ENCODE measurements around the gene GABRG2.

The GABRG2 gene

DNA sequence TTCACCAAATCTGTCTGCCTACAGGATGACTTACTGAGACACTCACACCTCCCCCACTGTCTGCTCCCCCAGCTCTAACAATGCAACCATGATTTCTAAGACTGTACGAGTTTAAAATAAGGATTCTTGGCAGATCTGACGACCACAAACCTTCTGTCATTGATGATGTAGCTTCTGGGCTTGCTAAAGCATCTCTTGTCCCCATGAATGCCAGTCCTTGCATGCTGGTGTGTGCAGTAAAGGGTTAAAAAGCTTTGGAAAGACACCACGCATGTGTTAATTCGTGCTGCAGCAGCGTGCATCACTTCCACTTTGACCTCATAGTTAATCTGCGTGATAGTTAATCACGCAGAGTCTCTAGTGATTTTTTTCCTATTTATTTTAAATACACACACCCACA lies 411 bp upstream of the GABRG2 start:
- in situ Hi-C loops (cut with HindIII; ENCODE audit: low sequenced_read_pairs): no loop called here
- TF ChIP-seq, protein P1, sequence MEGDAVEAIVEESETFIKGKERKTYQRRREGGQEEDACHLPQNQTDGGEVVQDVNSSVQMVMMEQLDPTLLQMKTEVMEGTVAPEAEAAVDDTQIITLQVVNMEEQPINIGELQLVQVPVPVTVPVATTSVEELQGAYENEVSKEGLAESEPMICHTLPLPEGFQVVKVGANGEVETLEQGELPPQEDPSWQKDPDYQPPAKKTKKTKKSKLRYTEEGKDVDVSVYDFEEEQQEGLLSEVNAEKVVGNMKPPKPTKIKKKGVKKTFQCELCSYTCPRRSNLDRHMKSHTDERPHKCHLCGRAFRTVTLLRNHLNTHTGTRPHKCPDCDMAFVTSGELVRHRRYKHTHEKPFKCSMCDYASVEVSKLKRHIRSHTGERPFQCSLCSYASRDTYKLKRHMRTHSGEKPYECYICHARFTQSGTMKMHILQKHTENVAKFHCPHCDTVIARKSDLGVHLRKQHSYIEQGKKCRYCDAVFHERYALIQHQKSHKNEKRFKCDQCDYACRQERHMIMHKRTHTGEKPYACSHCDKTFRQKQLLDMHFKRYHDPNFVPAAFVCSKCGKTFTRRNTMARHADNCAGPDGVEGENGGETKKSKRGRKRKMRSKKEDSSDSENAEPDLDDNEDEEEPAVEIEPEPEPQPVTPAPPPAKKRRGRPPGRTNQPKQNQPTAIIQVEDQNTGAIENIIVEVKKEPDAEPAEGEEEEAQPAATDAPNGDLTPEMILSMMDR (IDR thresholded peaks at IDR 0.05; ENCODE audit: low read depth, low read length): no peak
- H3K4me3 ChIP-seq (ENCODE audit: low read depth, low read length): no peak overlapping the region
- DNase-seq (ENCODE audit: low read depth, low spot score): no peak

DNA sequence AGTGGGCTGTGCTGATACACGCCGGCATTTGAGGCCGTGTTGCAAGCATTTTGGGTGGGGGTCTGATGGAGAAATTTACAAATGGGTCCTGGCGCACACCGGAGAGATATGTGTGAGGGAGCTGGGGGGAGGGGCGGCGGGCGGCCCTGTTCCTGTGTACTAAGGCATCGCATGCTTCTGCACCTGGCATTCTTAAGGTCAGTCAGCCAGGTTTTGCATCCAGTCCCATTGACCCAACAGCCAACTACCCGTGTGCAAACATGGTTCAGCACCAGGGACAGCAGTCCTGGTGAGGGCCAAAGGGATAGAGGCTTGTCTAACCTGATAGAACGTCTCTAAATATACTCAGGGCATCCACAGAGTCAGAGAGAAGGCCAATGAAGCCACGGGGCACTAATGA lies 839 bp downstream of the GABRG2 start:
- DNase-seq (ENCODE audit: low read depth, low spot score): no peak
- H3K4me3 ChIP-seq (ENCODE audit: low read depth, low read length): no peak overlapping the region
- TF ChIP-seq, protein P1 (IDR thresholded peaks at IDR 0.05; ENCODE audit: low read depth, low read length): no peak
- in situ Hi-C loops (cut with HindIII; ENCODE audit: low sequenced_read_pairs): no loop called here

DNA sequence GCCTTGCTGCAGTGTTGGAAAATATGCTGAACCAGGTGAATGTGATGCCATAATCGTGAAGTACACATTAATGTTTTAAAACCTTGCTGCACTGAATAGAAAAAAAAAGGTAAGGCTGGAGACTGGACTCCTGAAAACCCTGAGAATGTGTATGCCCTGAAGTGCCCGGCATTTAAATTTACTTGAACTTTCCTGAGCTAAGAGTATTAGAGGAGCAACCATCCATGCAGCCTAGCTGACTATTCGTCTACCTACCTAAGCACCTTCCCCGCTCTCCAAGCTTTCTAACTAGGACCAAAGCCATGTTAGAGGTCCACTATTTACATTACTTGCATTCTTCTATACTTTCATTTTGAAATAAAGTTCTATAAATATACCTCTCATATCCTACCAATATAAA lies 1.4 kb downstream of the GABRG2 start:
- in situ Hi-C loops (cut with HindIII; ENCODE audit: low sequenced_read_pairs): no loop called here
- TF ChIP-seq, protein P1 (IDR thresholded peaks at IDR 0.05; ENCODE audit: low read depth, low read length): no peak
- H3K4me3 ChIP-seq (ENCODE audit: low read depth, low read length): no peak overlapping the region
- no peak for DNase-seq (ENCODE audit: low read depth, low spot score)

DNA sequence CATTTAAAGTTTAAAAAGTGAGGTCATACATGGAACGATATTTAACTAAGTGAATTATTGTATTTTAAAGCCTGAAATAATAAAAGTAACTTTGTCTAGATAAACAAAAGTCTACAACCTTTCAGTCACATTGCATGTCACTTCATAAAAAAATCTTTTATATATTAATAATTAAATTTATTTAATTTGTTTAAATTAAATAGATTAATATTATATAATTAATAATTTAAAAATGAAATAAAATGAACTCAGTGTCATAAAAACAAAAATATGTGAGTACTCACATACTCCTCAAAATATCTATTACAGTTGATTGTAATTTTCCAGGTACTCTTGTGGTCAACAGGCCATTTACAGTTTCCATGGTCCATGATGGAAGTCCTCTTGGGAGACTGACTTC lies 11.2 kb downstream of the GABRG2 start:
- TF ChIP-seq, protein P1 (IDR thresholded peaks at IDR 0.05; ENCODE audit: low read depth, low read length): no peak
- no peak overlapping the region for H3K4me3 ChIP-seq (ENCODE audit: low read depth, low read length)
- in situ Hi-C loops (cut with HindIII; ENCODE audit: low sequenced_read_pairs): no loop called here
- DNase-seq (ENCODE audit: low read depth, low spot score): no peak

DNA sequence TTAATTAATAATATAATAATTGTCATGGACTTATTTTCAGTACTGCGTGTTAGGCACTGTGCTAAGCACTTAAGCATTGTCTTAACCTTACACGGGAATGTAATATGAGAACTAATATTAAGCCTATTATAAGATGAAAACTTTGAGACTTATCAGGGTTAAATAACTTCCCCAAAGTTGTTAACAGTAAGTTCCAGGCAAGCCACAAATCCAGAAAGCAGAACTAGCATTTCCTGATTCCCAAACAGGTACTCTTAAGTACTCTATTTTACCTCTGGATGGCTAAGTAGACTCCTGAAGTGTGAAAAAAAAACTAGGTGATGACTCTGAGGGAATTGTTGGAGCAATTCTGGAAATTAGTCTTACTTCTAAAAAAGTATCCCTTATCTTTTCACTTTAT lies 23.8 kb downstream of the GABRG2 start:
- in situ Hi-C loops (cut with HindIII; ENCODE audit: low sequenced_read_pairs): no loop called here
- no peak for DNase-seq (ENCODE audit: low read depth, low spot score)
- TF ChIP-seq, protein P1 (IDR thresholded peaks at IDR 0.05; ENCODE audit: low read depth, low read length): no peak
- H3K4me3 ChIP-seq (ENCODE audit: low read depth, low read length): no peak overlapping the region

DNA sequence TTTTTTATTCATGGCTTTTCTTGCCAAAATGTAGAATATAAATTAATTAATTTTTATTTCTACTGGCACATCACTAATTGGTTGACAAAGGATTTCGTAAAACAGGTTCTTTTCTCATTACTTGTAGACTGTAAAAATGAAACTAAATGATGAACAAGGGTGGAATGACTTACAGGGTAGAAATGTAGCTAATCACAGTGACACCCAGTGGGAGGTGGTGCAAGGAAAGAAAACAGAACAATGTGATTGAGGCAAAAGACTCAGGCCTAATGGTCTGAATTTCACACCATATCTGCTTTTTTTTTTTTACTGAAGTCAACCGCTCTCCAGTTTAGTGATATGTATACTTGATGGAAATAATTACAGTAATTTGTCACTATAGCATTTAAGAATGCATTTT lies 28.9 kb downstream of the GABRG2 start:
- H3K4me3 ChIP-seq (ENCODE audit: low read depth, low read length): no peak overlapping the region
- in situ Hi-C loops (cut with HindIII; ENCODE audit: low sequenced_read_pairs): no loop called here
- TF ChIP-seq, protein P1 (IDR thresholded peaks at IDR 0.05; ENCODE audit: low read depth, low read length): no peak
- DNase-seq (ENCODE audit: low read depth, low spot score): no peak

DNA sequence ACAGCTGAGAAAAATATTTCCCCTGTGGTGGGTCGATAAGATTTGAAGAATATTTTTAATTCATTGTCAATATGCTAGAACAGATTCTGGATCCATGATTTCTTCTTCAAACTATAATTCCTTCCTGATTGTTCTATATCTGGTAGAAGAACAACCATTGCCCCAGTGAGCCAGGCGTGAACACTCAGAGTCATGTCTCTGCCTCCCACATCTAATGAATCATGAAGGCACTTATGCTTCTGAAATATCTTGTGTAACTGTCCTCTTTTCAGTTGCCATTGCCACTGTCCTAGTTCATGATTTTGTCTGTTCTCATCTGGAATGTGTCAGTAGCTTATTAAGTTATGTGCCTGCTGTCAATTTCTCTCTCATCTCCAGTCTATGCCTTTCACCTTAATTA lies 40.0 kb downstream of the GABRG2 start:
- TF ChIP-seq, protein P1 (IDR thresholded peaks at IDR 0.05; ENCODE audit: low read depth, low read length): no peak
- in situ Hi-C loops (cut with HindIII; ENCODE audit: low sequenced_read_pairs): no loop called here
- H3K4me3 ChIP-seq (ENCODE audit: low read depth, low read length): no peak overlapping the region
- DNase-seq (ENCODE audit: low read depth, low spot score): no peak

All from astrocyte of the spinal cord (primary cell).